Effector CD4-positive, alpha-beta T cell (primary cell): Measurements from ENCODE around the gene EEA1.
"Not testable (repeated sequence)": the region's sequence is repeated elsewhere in the genome, so short reads cannot be mapped to it uniquely, and the experiment has no call there.

Source experiments
- DNase-seq: peaks from one replicate; pipeline ENCODE4 v3.0.0-alpha.2; 2020
- total RNA-seq: gene quantifications from one replicate; lab custom pipeline; 2026; lab: John Stamatoyannopoulos, UW

Gene EEA1
- total RNA-seq = 52.2 reads per million, percentile 69 among the genes with 10 or more reads in this experiment

DNA sequence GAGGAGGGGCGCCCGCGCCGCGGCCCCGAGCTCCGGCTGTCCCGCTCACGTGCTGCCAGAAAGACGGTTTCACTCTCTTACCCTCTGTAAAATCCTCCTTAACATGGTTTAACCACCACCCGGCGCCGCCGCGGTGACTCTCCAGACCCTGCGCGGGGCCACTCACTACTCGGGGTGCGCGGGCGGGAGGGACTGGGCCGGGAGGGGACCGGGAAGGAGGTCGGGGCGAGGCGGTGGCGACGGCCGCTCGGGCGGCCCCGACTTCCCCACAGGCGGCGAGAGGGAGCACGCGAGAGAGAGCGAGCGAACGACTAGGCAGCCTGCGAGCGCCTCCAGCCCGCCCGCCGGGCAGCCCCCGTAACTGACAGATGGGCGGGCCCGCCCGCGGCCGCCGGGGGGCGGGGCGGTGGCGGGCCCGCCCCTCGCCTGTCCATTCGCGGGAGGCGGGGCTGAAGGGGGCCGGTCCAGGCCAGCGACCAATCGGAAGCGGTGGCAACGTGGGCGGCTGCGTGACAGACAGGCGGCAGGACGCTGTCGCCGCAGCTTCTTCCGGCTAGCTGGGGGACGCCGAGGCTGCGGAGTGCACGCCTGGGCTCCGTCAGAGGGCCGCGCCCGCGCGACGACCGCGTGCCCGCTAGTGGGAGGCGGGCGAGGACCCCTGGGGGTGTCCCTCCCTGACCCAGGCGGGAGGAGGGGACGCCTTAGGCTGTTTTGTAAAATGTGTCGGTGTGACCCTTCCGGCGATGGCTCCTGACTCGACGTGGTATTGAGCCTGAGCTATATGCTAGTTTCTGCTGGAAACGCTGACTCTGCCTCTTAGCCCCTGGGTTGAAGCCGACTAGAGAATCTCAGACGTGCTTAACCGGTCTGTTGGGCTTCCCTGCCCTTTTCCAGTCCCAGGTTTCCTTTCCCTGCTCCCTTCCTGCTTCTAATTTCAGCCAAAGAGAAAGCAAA, at the start of gene EEA1:
Gene EEA1, minus strand, starts transcription at position 334 of the 954 bp plus-strand sequence. Its CDS starts 229 bp downstream, at position 105.
- peak; percentile 90 for DNase-seq

- no peak for DNase-seq
Measured at GRCh38 chr12:92978607-92979006, 49.5 kb upstream of the EEA1 start.

DNA sequence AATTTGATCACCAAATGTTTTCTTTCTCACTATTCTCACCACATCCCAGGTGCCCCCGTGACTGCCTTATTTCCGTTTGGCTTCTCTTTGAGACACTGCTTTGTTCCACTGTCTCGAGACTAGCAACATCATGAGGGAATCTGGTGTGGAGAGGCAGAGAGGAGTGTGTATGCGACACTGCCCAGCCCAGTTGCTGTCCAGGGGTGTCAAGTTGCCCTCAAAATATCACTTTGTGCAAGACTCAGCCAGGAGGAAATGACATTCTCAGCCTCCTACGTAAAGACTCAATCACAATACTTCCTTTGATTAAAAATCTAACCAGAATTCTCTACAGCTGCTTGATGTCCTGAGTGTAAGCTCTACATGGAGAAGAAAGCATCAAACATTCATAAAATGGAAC, 48.2 kb upstream of the EEA1 start:
- no peak for DNase-seq

GRCh38 chr12:92974759-92975158, 45.7 kb upstream of the EEA1 start:
- no peak for DNase-seq

GRCh38 chr12:92973614-92974013, 44.5 kb upstream of the EEA1 start:
- no peak for DNase-seq

GRCh38 chr12:92971859-92972524, 42.9 kb upstream of the EEA1 start:
- no peak for DNase-seq

GRCh38 chr12:92968176-92968813, 39.2 kb upstream of the EEA1 start:
- DNase-seq = no peak

DNA sequence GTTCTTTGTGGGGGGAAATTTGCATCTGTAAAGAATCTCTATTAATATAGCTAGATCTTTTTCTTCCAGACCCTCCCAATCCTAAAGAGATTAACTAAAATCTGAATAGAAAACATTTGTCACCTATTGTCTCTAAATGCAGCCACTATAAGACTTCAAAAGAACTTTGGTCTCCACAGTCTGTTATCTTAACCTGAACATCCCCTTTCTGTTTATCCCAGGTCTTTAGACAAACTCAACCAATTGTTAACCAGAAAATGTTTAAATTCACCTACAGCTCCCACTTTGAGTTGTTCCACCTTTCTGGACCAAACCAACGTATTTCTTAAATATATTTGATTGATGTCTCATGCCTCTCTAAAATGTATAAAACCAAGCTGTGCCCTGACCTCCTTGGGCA, 35.3 kb upstream of the EEA1 start:
- not testable (repeated sequence) for DNase-seq

GRCh38 chr12:92961949-92962348, 32.9 kb upstream of the EEA1 start:
- DNase-seq = no peak

DNA sequence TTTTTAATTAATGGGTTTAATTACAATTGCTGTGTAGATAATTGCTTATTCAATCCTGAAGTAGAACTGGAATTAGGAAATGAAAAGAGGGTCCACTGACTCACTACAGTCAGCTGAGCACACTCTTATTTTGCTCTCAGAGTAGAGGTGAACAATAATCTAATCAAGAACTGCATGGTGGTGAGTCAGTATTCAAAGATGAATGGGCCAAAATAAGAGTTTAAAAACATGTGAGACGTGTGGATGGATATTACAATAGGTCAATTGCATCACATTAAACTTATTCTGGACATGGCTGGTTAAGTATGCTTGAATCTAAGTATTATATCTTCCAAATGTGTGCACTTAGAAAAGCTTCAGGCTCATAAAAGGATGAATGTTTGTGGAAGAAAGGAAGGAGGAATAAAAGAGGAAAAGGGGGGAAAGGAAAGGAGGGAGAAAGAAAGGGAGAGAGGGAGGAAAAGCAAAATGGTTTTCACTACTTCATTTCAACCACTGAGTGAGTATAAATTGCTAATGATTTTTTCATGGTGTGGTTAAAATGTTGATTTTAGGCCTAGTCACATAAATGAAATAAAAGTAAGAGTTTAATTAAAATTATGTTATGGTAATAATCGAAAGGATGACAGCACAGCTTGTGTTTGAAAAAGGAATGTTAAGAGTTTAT, 27.0 kb upstream of the EEA1 start:
- no peak for DNase-seq

GRCh38 chr12:92953747-92954146, 24.7 kb upstream of the EEA1 start:
- DNase-seq = no peak

- DNase-seq = no peak
Measured at GRCh38 chr12:92952394-92952793, 23.3 kb upstream of the EEA1 start.

- DNase-seq = no peak
Measured at GRCh38 chr12:92951006-92951405, 21.9 kb upstream of the EEA1 start.

DNA sequence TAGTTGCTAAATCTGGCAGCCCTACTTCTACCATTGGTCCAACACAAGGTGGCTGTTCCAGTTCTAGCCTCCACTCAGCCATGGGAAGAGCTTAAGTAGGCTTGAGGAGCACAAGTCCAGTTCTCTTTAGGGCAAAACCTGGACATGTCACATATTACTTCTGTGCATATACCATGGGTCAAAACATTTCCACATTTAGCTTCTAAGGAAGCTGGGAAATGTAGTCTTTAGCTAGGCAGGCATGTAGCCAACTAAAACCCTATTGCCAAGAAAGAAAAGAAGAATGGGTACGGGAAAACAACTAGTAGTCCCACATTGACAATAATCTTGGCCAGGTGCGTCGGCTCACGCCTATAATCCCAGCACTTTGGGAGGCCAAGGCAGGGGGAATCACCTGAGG, 20.9 kb upstream of the EEA1 start:
- no peak for DNase-seq

DNA sequence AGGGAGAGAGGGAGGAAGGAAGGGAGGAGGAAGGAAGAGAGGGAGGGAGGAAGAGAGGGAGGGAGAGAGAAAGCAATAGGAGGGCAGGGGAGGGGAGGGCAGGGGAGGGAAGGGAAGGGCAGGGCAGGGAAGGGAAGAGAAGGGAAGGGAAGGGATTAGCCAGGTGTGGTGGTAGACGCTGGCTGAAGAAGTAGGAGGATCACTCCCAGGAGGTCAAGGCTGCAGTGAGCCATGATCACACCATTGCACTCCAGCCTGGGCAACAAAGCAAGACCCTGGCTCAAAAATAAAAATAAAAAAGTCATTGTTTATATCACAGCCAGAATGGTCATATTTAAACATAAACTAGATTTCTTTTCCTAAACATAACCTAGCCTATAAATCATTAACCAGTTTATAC, 20.4 kb upstream of the EEA1 start:
- no peak for DNase-seq

- no peak for DNase-seq
Measured at GRCh38 chr12:92947589-92948215, 18.6 kb upstream of the EEA1 start.

GRCh38 chr12:92945659-92946220, 16.6 kb upstream of the EEA1 start:
- DNase-seq = no peak

GRCh38 chr12:92943482-92944250, 14.6 kb upstream of the EEA1 start:
- DNase-seq = no peak

GRCh38 chr12:92942905-92943304, 13.8 kb upstream of the EEA1 start:
- DNase-seq = no peak

DNA sequence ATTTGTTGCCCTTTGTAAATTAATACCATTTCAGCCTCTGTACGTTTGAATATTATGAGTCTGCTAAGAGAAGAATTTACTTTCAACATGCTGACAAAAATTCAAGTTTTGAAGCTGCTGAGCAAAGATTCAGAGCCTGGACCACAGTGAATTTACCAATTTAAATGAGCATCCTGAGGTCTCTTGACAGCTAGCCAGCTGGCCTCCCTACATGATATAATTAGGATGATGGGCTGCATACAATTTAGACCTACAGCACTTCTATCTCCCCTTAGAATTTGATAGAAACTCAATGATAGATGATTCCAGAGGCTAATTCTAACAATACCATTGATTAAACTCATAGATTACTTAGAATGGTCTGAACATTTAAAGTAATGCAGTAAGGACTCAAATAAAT, 10.0 kb upstream of the EEA1 start:
- no peak for DNase-seq

- DNase-seq = no peak
Measured at GRCh38 chr12:92938638-92939037, 9.5 kb upstream of the EEA1 start.
